ENCODE data around the gene EGF.

EGF gene

GRCh38 chr4:110055158-110055768 lies 142.6 kb downstream of the EGF start:
- TF ChIP-seq CTCF (IDR thresholded peaks at IDR 0.05; ENCODE audit: poor library complexity, severe bottlenecking) = no peak
- no peaks in the 10 kb centered on the region for H3K27me3 ChIP-seq (ENCODE audit: insufficient read depth, poor library complexity, severe bottlenecking)
- no peak for ATAC-seq (ENCODE audit: low read depth)
- H3K9me3 ChIP-seq (ENCODE audit: severe bottlenecking) = no peaks in the 10 kb centered on the region
- H3K4me1 ChIP-seq (ENCODE audit: insufficient read depth, poor library complexity, severe bottlenecking) = peaks cover 16% of the 10 kb centered on the region
- DNase-seq (ENCODE audit: low spot score) = no peak
- no peak overlapping the region for H3K4me3 ChIP-seq (ENCODE audit: severe bottlenecking)
- peaks cover 41% of the 10 kb centered on the region for H3K36me3 ChIP-seq (ENCODE audit: low read depth)
- no peak overlapping the region for H3K27ac ChIP-seq (ENCODE audit: poor library complexity, severe bottlenecking)

- peak overlapping the region; percentile 8 for H3K27ac ChIP-seq (ENCODE audit: poor library complexity, severe bottlenecking)
Observed at GRCh38 chr4:110058677-110059076, 146.0 kb downstream of the EGF start.

GRCh38 chr4:110059556-110060191 lies 147.0 kb downstream of the EGF start:
- Histone ChIP-seq H3K27ac (ENCODE audit: poor library complexity, severe bottlenecking) (peak overlapping the region; percentile 8), H3K9me3 (ENCODE audit: severe bottlenecking) (no peaks in the 10 kb centered on the region), H3K36me3 (ENCODE audit: low read depth) (peaks cover 23% of the 10 kb centered on the region), H3K4me3 (ENCODE audit: severe bottlenecking) (no peak overlapping the region), H3K4me1 (ENCODE audit: insufficient read depth, poor library complexity, severe bottlenecking) (peaks cover 18% of the 10 kb centered on the region), H3K27me3 (ENCODE audit: insufficient read depth, poor library complexity, severe bottlenecking) (no peaks in the 10 kb centered on the region)
- peak; percentile 73 for ATAC-seq (ENCODE audit: low read depth)
- TF ChIP-seq CTCF (IDR thresholded peaks at IDR 0.05; ENCODE audit: poor library complexity, severe bottlenecking) = no peak
- DNase-seq (ENCODE audit: low spot score) = no peak

More at GRCh38 chr4:110058677-110059076, 146.0 kb downstream of the EGF start:
- Histone ChIP-seq H3K27me3 (ENCODE audit: insufficient read depth, poor library complexity, severe bottlenecking) (no peaks in the 10 kb centered on the region), H3K9me3 (ENCODE audit: severe bottlenecking) (no peaks in the 10 kb centered on the region), H3K36me3 (ENCODE audit: low read depth) (peaks cover 23% of the 10 kb centered on the region), H3K4me3 (ENCODE audit: severe bottlenecking) (no peak overlapping the region), H3K4me1 (ENCODE audit: insufficient read depth, poor library complexity, severe bottlenecking) (peaks cover 18% of the 10 kb centered on the region)
- TF ChIP-seq CTCF (IDR thresholded peaks at IDR 0.05; ENCODE audit: poor library complexity, severe bottlenecking) = no peak
- ATAC-seq (ENCODE audit: low read depth) (peak; percentile 42; the same call in 1 of the 3 replicates), DNase-seq (ENCODE audit: low spot score) (no peak)

- no peak for TF ChIP-seq CTCF (IDR thresholded peaks at IDR 0.05; ENCODE audit: poor library complexity, severe bottlenecking)
- H3K4me3 ChIP-seq (ENCODE audit: severe bottlenecking) = no peak overlapping the region
- DNase-seq (ENCODE audit: low spot score) = no peak
- H3K4me1 ChIP-seq (ENCODE audit: insufficient read depth, poor library complexity, severe bottlenecking) = peaks cover 18% of the 10 kb centered on the region
- no peaks in the 10 kb centered on the region for H3K9me3 ChIP-seq (ENCODE audit: severe bottlenecking)
- H3K27ac ChIP-seq (ENCODE audit: poor library complexity, severe bottlenecking) = no peak overlapping the region
- H3K27me3 ChIP-seq (ENCODE audit: insufficient read depth, poor library complexity, severe bottlenecking) = no peaks in the 10 kb centered on the region
- H3K36me3 ChIP-seq (ENCODE audit: low read depth) = peaks cover 23% of the 10 kb centered on the region
- no peak for ATAC-seq (ENCODE audit: low read depth)
Observed at GRCh38 chr4:110061076-110061475, 148.4 kb downstream of the EGF start.
